Urinary bladder (tissue), 4 donors: Measurements from ENCODE around the gene CHRNB2. TPM values are rescaled to one million over a fixed set of nuclear protein-coding genes. Genes with fewer than 3 reads are reported as not detected.

Source experiments
- DNase-seq: peaks from one replicate; pipeline ENCODE4 v3.0.0-alpha.2; 2015; ENCODE audit errors: extremely low spot score
- H3K27ac ChIP-seq: one replicate; pipeline ENCODE4 v1.5.1; 2013; ENCODE audit warnings: low read depth, mild to moderate bottlenecking, moderate library complexity
- H3K36me3 ChIP-seq: one replicate; pipeline ENCODE4 v1.6.1; 2013; ENCODE audit warnings: mild to moderate bottlenecking, moderate library complexity; ENCODE audit not compliant: insufficient read depth
- H3K4me1 ChIP-seq: one replicate; pipeline ENCODE4 v1.6.1; 2013; ENCODE audit warnings: mild to moderate bottlenecking, moderate library complexity; ENCODE audit not compliant: insufficient read depth
- H3K4me3 ChIP-seq: one replicate; pipeline ENCODE4 v1.5.1; 2013; ENCODE audit warnings: low read depth, low read length
- WGBS: extraction: QIAGEN DNeasy Blood & Tissue Kit; methylation state at CpG from one replicate; pipeline ENCODE4 v1.1.7; 2013; 5-methylcytosine and 5-hydroxymethylcytosine counted together
- polyA plus RNA-seq: library from polyadenylated mRNA; stranded (reverse); fragments of 200-250 nt; gene quantifications from one replicate; pipeline ENCODE4 v1.2.3, GENCODE V29; 2013
- total RNA-seq: library from RNA; depleted of rRNA; stranded (reverse); fragments of >200 nt; gene quantifications from one replicate; pipeline ENCODE4 v1.2.3, GENCODE V29; 2014
- donor health status: healthy with polysubstance abuse.
- donor health status: healthy.

CHRNB2 gene
- total and polyA plus RNA-seq, 2 donors: 0.21 to 0.33 TPM

- no peaks in the 10 kb centered on the region for H3K4me1 ChIP-seq
- WGBS: 80% methylated on average over 13 of the region's 13 CpGs
- DNase-seq: no peak
- H3K36me3 ChIP-seq: peaks cover 7% of the 10 kb centered on the region
- H3K27ac ChIP-seq: no peak overlapping the region
- no peak overlapping the region for H3K4me3 ChIP-seq
These were observed 21.1 kb upstream of the CHRNB2 start for GRCh38 chr1:154546264-154547063.

GRCh38 chr1:154547105-154547732, 20.4 kb upstream of the CHRNB2 start:
- Histone ChIP-seq H3K27ac (no peak overlapping the region), H3K4me1 (no peaks in the 10 kb centered on the region), H3K36me3 (peaks cover 7% of the 10 kb centered on the region), H3K4me3 (no peak overlapping the region)
- DNase-seq: no peak
- WGBS: 67% methylated on average over 11 of the region's 11 CpGs

GRCh38 chr1:154548028-154548427, 19.6 kb upstream of the CHRNB2 start:
- no peak for DNase-seq
- Histone ChIP-seq H3K36me3 (peaks cover 7% of the 10 kb centered on the region), H3K4me3 (no peak overlapping the region), H3K4me1 (no peaks in the 10 kb centered on the region), H3K27ac (no peak overlapping the region)
- 34% methylated on average over 1 of the region's 1 CpG for WGBS

- no peak for DNase-seq
- 80% methylated on average over 3 of the region's 3 CpGs for WGBS
- Histone ChIP-seq H3K36me3 (peaks cover 7% of the 10 kb centered on the region), H3K27ac (no peak overlapping the region), H3K4me1 (no peaks in the 10 kb centered on the region), H3K4me3 (no peak overlapping the region)
These were observed 18.3 kb upstream of the CHRNB2 start for GRCh38 chr1:154549202-154549770.

GRCh38 chr1:154550070-154550469, 17.5 kb upstream of the CHRNB2 start:
- Histone ChIP-seq H3K4me3 (no peak overlapping the region), H3K4me1 (no peaks in the 10 kb centered on the region), H3K36me3 (peaks cover 7% of the 10 kb centered on the region), H3K27ac (no peak overlapping the region)
- 62% methylated on average over 5 of the region's 5 CpGs for WGBS
- DNase-seq: no peak

GRCh38 chr1:154550657-154551056, 16.9 kb upstream of the CHRNB2 start:
- Histone ChIP-seq H3K4me1 (no peaks in the 10 kb centered on the region), H3K36me3 (peaks cover 11% of the 10 kb centered on the region), H3K4me3 (no peak overlapping the region), H3K27ac (no peak overlapping the region)
- no peak for DNase-seq
- WGBS: 87% methylated on average over 6 of the region's 6 CpGs

- no peak overlapping the region for H3K27ac ChIP-seq
These were observed 16.1 kb upstream of the CHRNB2 start for GRCh38 chr1:154551474-154551873.

GRCh38 chr1:154552036-154552435, 15.5 kb upstream of the CHRNB2 start:
- DNase-seq: no peak
- Histone ChIP-seq H3K36me3 (peaks cover 11% of the 10 kb centered on the region), H3K4me1 (no peaks in the 10 kb centered on the region), H3K27ac (no peak overlapping the region), H3K4me3 (no peak overlapping the region)
- WGBS: 92% methylated on average over 6 of the region's 6 CpGs

More at GRCh38 chr1:154551474-154551873, 16.1 kb upstream of the CHRNB2 start:
- peaks cover 11% of the 10 kb centered on the region for H3K36me3 ChIP-seq
- DNase-seq: no peak
- 91% methylated on average over 4 of the region's 4 CpGs for WGBS
- no peaks in the 10 kb centered on the region for H3K4me1 ChIP-seq
- H3K4me3 ChIP-seq: no peak overlapping the region

- no peak overlapping the region for H3K4me3 ChIP-seq
- no peak for DNase-seq
- WGBS: 61% methylated on average over 12 of the region's 12 CpGs
- no peak overlapping the region for H3K27ac ChIP-seq
- peaks cover 11% of the 10 kb centered on the region for H3K36me3 ChIP-seq
- H3K4me1 ChIP-seq: no peaks in the 10 kb centered on the region
These were observed 14.2 kb upstream of the CHRNB2 start for GRCh38 chr1:154553056-154554030.

- 19% methylated on average over 4 of the region's 4 CpGs for whole genome bisulfite sequencing
- no peak for DNase-seq
- Histone ChIP-seq H3K27ac (no peak overlapping the region), H3K36me3 (peaks cover 3% of the 10 kb centered on the region), H3K4me1 (no peaks in the 10 kb centered on the region), H3K4me3 (no peak overlapping the region)
These were observed 11.2 kb upstream of the CHRNB2 start for GRCh38 chr1:154556422-154556821.

- no peaks in the 10 kb centered on the region for H3K4me1 ChIP-seq
- peak overlapping the region; percentile 98 for H3K4me3 ChIP-seq
- 17% methylated on average over 7 of the region's 7 CpGs for WGBS
- no peak for DNase-seq
- H3K36me3 ChIP-seq: peaks cover 3% of the 10 kb centered on the region
- no peak overlapping the region for H3K27ac ChIP-seq
These were observed 10.2 kb upstream of the CHRNB2 start for GRCh38 chr1:154557248-154557938.

GRCh38 chr1:154557939-154558719, 9.4 kb upstream of the CHRNB2 start, which contains the start of gene UBE2Q1:
Gene UBE2Q1 (minus strand): TSS chr1:154558662. CDS start chr1:154558553, 109 bp downstream.
- H3K4me3 ChIP-seq: peak within 1 kb of the TSS; percentile 98
- DNase-seq: no peak
- under 1% methylated on average over 67 of the region's 69 CpGs for WGBS
- H3K36me3 ChIP-seq: peaks cover 3% of the 10 kb centered on the region
- H3K4me1 ChIP-seq: no peaks in the 10 kb centered on the region
- peak within 1 kb of the TSS; percentile 79 for H3K27ac ChIP-seq
